Stimulated activated memory B cell treated with anti-CD40 and anti-IgM and Interleukin-4, amounts not matched to agents 10 μg/mL and 1 μg/mL and 100 μg/mL, for 72 hours (primary cell): ENCODE results near the gene MYH6.

Experiments used
- ATAC-seq: fragments of 150-1000 bp; cut with Tn5 transposase; 2 replicates; pipeline ENCODE4 v1.10.0; 2021
- H3K27ac Mint-ChIP-seq: one replicate; pipeline ENCODE4 v1.8.0; 2022; ENCODE audit warnings: mild to moderate bottlenecking, mixed read lengths
- H3K27me3 Mint-ChIP-seq: one replicate; pipeline ENCODE4 v1.8.0; 2022; ENCODE audit warnings: mixed read lengths
- H3K36me3 Mint-ChIP-seq: one replicate; pipeline ENCODE4 v1.8.0; 2022; ENCODE audit warnings: mixed read lengths
- H3K4me1 Mint-ChIP-seq: one replicate; pipeline ENCODE4 v1.8.0; 2022; ENCODE audit warnings: mixed read lengths
- H3K4me3 Mint-ChIP-seq: one replicate; pipeline ENCODE4 v1.8.0; 2022; ENCODE audit warnings: mild to moderate bottlenecking, moderate library complexity, mixed read lengths
- H3K9me3 Mint-ChIP-seq: one replicate; pipeline ENCODE4 v1.8.0; 2022; ENCODE audit warnings: mixed read lengths

The MYH6 gene

DNA sequence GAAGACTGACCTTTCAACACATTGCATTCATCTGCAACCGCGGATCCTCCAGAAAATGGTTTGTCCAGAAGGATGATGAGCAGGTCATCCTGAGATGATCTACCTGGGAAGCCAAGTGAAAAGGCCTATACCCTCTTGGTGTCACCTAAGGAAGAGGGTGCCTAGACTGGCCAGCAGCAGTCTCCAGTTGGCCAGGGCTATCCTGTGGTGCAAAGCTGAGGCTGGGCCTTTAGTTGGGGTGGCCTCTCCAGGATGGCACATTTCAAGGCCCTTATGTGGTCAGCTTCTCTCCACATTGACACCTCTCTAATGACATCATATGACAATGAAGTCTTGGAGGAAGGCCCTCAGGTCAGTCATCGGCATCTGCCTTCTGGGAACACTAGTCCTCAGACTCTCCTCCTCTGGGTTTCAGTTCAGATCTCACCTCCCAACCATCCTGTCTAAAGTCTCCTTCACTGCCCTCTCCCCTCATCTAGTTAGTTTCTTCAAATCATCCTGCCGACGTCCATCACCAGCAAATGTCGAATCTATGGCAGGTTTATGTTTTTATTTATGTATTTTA lies 52.1 kb downstream of the MYH6 start:
- H3K9me3 Mint-ChIP-seq, result no peaks in the 10 kb centered on the region
- no peak overlapping the region for H3K27ac Mint-ChIP-seq
- H3K4me3 Mint-ChIP-seq, result no peak overlapping the region
- no peaks in the 10 kb centered on the region for H3K4me1 Mint-ChIP-seq
- H3K27me3 Mint-ChIP-seq, result peaks cover 64% of the 10 kb centered on the region
- H3K36me3 Mint-ChIP-seq, result no peaks in the 10 kb centered on the region
- no peak for ATAC-seq

- Mint-ChIP-seq H3K27ac (no peak overlapping the region), H3K36me3 (no peaks in the 10 kb centered on the region), H3K9me3 (peaks cover 3% of the 10 kb centered on the region), H3K4me3 (no peak overlapping the region), H3K4me1 (no peaks in the 10 kb centered on the region), H3K27me3 (peaks cover 69% of the 10 kb centered on the region)
- ATAC-seq, result no peak
Observed at GRCh38 chr14:23354990-23355389, 53.1 kb downstream of the MYH6 start.

DNA sequence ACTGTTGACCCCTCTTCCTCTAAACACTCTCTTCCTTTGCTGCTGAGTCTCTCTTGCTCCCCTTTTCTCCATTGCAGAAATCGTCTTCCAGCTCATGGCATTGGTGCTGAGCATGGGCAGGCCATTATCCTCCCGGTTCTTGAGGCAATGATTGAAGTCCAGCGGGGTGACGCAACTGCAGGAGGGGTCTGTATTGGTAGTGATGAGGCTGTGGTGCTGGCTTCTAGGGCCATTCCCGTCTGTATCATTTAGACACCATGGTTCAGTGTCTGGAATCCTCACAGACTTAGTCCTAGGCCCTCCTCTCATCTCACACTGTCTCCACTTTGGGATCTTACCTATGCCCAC lies 54.7 kb downstream of the MYH6 start:
- Mint-ChIP-seq H3K9me3 (peaks cover 3% of the 10 kb centered on the region), H3K36me3 (no peaks in the 10 kb centered on the region), H3K4me1 (no peaks in the 10 kb centered on the region), H3K27me3 (peaks cover 71% of the 10 kb centered on the region), H3K4me3 (peak overlapping the region; percentile 53), H3K27ac (no peak overlapping the region)
- no peak for ATAC-seq

DNA sequence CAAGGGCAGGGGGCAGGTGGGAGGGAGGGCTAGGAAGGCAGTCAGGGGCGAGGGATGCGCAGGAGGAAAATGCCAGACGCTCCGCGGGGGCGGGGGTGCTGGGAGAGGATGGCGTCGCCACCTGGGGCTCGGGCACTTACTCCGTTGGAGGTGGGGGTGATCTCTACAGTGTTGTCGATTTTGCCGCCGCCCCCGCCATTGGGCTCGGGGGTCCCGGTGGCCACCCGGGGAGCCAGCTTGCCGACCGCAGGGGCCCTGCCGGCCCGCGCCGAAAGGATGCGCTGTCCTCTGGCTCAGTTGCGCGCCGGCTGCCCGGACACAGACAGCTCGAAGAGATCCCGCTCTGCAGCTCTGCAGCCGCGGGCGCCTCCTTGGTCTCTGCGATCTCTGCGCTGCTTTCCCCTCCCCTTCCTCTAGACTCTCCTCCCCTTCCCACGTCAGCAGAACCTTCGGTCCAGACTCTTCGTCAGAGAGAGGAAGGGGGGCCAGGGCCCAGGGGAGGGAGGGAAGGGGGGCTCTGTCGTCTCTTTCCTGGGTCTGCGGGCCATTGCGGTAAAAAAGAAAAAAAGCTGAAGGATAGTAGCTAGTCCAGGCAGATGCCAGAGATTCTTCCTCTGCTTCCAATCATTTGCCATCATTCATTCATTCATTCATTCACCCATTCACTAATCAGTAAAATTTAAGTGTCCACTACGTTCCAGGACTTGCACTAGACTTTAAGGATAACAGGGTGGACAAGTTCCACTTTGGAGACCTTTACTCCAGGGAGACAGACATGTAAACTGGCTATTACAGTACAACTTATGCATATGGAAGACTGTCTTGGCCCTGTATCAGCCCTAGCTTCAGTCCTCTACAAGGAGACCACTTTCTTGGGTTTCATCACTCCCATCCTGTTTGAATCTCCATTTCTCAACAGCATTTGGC lies 55.3 kb downstream of the MYH6 start, which contains the start of gene SLC22A17:
TSS of gene SLC22A17 (minus strand) at position 382 of the 927 bp plus-strand sequence.
- Mint-ChIP-seq H3K27me3 (peaks cover 76% of the 10 kb centered on the region), H3K36me3 (no peaks in the 10 kb centered on the region), H3K4me1 (no peaks in the 10 kb centered on the region), H3K9me3 (peaks cover 3% of the 10 kb centered on the region), H3K27ac (no peak within 1 kb of the TSS), H3K4me3 (peak within 1 kb of the TSS; percentile 57)
- peak; percentile 67 for ATAC-seq

- no peaks in the 10 kb centered on the region for H3K4me1 Mint-ChIP-seq
- peak overlapping the region; percentile 57 for H3K4me3 Mint-ChIP-seq
- H3K36me3 Mint-ChIP-seq, result no peaks in the 10 kb centered on the region
- ATAC-seq, result no peak
- peaks cover 78% of the 10 kb centered on the region for H3K27me3 Mint-ChIP-seq
- peaks cover 3% of the 10 kb centered on the region for H3K9me3 Mint-ChIP-seq
- H3K27ac Mint-ChIP-seq, result no peak overlapping the region
Observed at GRCh38 chr14:23351681-23352505, 56.2 kb downstream of the MYH6 start.

DNA sequence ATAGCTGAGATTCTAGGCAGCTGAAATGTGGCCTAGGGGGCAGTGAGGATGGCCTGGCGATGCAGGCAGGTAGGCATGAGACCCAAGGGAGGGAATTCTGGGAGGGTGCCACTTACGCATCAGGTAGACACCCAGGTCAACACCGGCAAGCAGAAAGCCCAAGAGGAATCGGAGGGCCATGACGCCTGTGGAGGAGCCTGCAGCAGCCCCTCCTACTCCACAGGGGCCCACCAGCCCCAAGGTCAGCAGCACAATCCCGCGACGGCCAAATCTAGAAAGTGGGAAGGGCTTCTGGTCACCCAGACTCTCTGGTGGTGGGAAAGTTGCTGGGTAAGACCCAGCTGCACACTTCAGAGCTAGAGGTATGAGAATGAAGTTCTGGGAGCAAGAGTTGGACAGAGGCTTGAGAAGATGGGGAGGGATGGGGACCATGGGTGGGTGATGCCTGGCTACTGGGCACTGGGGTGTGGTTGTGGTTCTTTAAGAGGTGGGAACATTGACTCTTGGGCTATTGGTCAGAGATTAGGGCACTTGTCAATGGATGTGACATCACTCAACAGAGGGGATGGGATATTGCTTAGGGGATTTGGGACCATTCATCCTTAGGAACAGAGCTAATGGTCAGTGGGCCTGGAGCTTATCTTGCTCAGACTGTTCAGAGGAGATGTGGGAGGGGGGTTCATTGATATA lies 58.8 kb downstream of the MYH6 start:
- Mint-ChIP-seq H3K27me3 (peaks cover 56% of the 10 kb centered on the region), H3K9me3 (peaks cover 3% of the 10 kb centered on the region)

GRCh38 chr14:23348297-23348655 lies 59.8 kb downstream of the MYH6 start:
- ATAC-seq, result no peak
- no peaks in the 10 kb centered on the region for H3K4me1 Mint-ChIP-seq
- H3K4me3 Mint-ChIP-seq, result no peak overlapping the region
- H3K9me3 Mint-ChIP-seq, result peaks cover 3% of the 10 kb centered on the region
- peaks cover 45% of the 10 kb centered on the region for H3K27me3 Mint-ChIP-seq
- no peaks in the 10 kb centered on the region for H3K36me3 Mint-ChIP-seq
- H3K27ac Mint-ChIP-seq, result no peak overlapping the region

More for the DNA sequence above, 58.8 kb downstream of the MYH6 start:
- Mint-ChIP-seq H3K36me3 (no peaks in the 10 kb centered on the region), H3K4me3 (no peak overlapping the region), H3K27ac (no peak overlapping the region), H3K4me1 (no peaks in the 10 kb centered on the region)
- ATAC-seq, result no peak

- no peaks in the 10 kb centered on the region for H3K36me3 Mint-ChIP-seq
Observed at GRCh38 chr14:23347406-23348296, 60.4 kb downstream of the MYH6 start.

GRCh38 chr14:23346693-23347405 lies 61.2 kb downstream of the MYH6 start:
- H3K27me3 Mint-ChIP-seq, result peaks cover 39% of the 10 kb centered on the region
- no peaks in the 10 kb centered on the region for H3K36me3 Mint-ChIP-seq
- no peaks in the 10 kb centered on the region for H3K4me1 Mint-ChIP-seq
- H3K9me3 Mint-ChIP-seq, result peaks cover 3% of the 10 kb centered on the region
- no peak overlapping the region for H3K27ac Mint-ChIP-seq
- ATAC-seq, result peak; percentile 34
- no peak overlapping the region for H3K4me3 Mint-ChIP-seq

More at GRCh38 chr14:23347406-23348296, 60.4 kb downstream of the MYH6 start:
- Mint-ChIP-seq H3K4me1 (no peaks in the 10 kb centered on the region), H3K27ac (no peak overlapping the region), H3K27me3 (peaks cover 39% of the 10 kb centered on the region), H3K4me3 (no peak overlapping the region), H3K9me3 (peaks cover 3% of the 10 kb centered on the region)
- ATAC-seq, result no peak

DNA sequence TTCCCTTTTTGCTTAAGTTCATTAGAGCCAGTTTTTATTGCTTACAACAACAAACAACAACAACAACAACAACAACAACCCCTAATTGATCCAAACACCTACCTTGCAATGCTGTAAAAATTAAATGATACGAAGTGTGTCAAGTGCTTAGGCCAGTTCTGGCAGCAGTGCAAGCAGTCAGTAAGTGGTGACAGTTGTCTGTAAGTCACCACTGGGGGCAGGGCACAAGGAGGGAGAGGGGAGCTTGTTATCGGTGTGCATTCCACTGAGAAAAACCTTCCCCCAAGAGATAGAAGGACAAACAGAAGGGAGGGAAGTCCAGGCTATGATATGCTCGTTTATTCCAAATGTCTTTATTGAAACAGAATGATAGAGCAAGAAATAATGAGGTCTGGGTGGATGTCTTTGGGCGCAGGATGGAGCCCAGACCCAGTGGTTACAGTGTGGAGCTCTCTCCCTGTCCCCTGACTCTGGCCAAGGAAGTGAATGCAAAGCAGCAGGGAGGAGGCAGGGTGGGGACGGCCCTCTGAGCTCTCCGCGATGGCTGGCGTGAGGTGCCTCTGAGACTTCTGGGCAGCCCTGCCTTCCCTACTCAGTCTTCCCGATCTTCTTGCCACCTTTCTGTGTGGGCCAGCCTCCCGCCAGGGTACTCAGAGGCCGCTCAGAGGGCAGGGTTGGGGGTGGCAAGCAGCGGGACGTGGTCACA lies 61.9 kb downstream of the MYH6 start:
- Mint-ChIP-seq H3K27ac (no peak overlapping the region), H3K36me3 (no peaks in the 10 kb centered on the region), H3K9me3 (peaks cover 3% of the 10 kb centered on the region), H3K4me3 (no peak overlapping the region), H3K4me1 (no peaks in the 10 kb centered on the region), H3K27me3 (peaks cover 34% of the 10 kb centered on the region)
- no peak for ATAC-seq

- no peak for ATAC-seq
- no peaks in the 10 kb centered on the region for H3K4me1 Mint-ChIP-seq
- no peak overlapping the region for H3K27ac Mint-ChIP-seq
- no peaks in the 10 kb centered on the region for H3K9me3 Mint-ChIP-seq
- no peak overlapping the region for H3K4me3 Mint-ChIP-seq
- peaks cover 18% of the 10 kb centered on the region for H3K27me3 Mint-ChIP-seq
- H3K36me3 Mint-ChIP-seq, result no peaks in the 10 kb centered on the region
Observed at GRCh38 chr14:23344481-23344880, 63.6 kb downstream of the MYH6 start.

DNA sequence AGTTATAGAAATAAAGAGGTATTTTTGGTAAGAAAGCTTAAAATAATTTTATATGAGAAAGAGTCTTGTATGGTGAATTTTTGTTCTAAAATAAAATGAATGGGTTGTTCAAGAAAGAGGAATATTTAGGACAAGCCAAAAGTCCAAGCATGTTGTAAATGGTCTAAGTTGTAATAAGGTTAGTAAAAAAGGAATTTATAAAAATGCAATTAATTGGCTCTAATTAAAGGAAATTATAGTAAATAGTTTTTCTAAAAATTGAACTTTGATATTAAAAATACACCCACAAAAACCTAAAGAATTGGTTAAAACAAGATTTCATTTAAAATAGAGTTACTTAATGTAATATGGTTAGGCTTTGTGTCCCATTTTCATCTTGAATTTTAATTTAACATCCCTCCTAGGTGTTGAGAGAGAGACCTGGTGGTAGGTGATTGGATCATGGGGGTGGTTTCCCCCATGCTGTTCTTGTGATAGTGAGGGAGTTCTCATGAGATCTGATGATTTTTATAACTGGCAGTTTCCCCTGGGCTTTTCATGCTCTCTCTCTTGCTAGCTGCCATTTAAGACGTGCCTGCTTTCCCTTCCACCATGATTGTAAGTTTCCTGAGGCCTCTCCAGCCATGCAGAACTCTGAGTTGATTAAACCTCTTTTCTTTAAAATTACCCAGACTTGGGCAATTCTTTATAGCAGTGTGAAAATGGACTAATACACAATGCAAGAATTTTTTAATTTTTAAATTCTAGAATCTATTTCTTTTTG lies 68.4 kb downstream of the MYH6 start:
- Mint-ChIP-seq H3K27ac (no peak overlapping the region), H3K9me3 (peaks cover 3% of the 10 kb centered on the region), H3K27me3 (peaks cover 32% of the 10 kb centered on the region), H3K4me3 (no peak overlapping the region), H3K36me3 (no peaks in the 10 kb centered on the region), H3K4me1 (no peaks in the 10 kb centered on the region)
- ATAC-seq, result no peak

GRCh38 chr14:23335623-23336022 lies 72.5 kb downstream of the MYH6 start:
- Mint-ChIP-seq H3K27ac (no peak overlapping the region), H3K4me1 (no peaks in the 10 kb centered on the region), H3K9me3 (peaks cover 3% of the 10 kb centered on the region), H3K27me3 (peaks cover 32% of the 10 kb centered on the region), H3K4me3 (no peak overlapping the region), H3K36me3 (no peaks in the 10 kb centered on the region)
- no peak for ATAC-seq
